ENCODE measurements around the gene RASSF1. TPM values are rescaled to one million over a fixed set of nuclear protein-coding genes. Genes with fewer than 3 reads are reported as not detected.
A peak's percentile ranks its signal among the peaks of the same experiment; 100 is the strongest.

The RASSF1 gene
- total RNA-seq, 2 experiments from 2014 or later = 68.0 to 71.2 TPM

DNA sequence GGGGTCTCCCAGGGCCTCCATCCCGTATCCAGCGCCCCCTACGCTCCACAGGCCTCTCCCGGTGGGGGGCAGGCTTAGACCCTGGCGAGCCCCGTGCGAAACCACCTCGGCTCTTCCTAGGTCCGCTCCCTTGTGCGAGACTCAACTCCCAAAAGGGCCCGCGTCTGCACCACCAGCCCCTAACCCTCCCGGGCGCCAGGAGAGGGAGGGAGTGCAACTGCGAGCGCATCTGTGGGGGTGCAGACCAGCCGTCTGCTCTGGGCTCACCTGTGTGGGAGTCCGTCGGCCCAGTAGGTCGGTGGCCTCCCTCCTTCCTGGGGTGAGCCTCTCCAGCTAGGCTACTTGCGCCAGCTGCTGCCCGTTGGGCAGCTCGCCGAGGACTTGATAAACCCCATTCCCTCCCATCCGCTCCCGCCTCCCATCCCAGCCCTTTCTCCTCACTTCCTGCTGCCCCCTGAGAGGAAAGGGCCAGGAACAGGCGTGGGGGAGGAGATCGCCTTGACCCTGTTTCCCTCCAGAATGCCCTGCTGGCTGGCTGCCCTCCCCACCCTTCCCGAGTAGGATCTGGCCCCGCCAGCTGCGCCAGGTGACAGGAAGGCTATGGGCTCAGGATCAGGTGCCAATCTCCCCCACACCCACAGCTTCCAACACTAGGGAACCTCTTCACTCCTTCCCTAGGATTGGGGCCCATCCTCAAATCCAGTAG is 18.1 kb downstream of the RASSF1 start, which contains the start of gene HYAL2:
TSS of gene HYAL2 (minus strand) at position 360 of the 706 bp plus-strand sequence. CDS start 2,256 bp downstream, outside the sequence.
- H3K27ac Mint-ChIP-seq = peak within 1 kb of the TSS; percentile 82
- DNase-seq (peak in 1 of 14 experiments; percentile 50), ATAC-seq (ENCODE audit: poor library complexity) (no peak)
- H3K36me3 Mint-ChIP-seq (ENCODE audit: low read depth) = peaks cover 14% of the 10 kb centered on the region
- peaks cover 10% of the 10 kb centered on the region for H3K36me3 ChIP-seq (ENCODE audit: insufficient read depth, low read length)
- CTCF ChIA-PET = interaction anchor here (0.6 to 1.7 kb wide), 2 partner anchors 24 to 76 kb away, joined by 3 to 5 read pairs; no protein-coding TSS in a partner anchor
- no peak for TF ChIP-seq CTCF (IDR thresholded peaks at IDR 0.05)
- peak within 1 kb of the TSS; percentile 75 to 96 for H3K27ac ChIP-seq (ENCODE audit: low read depth in 1 of 2, low read length in 2 of 2)
- H3K4me1 ChIP-seq (ENCODE audit: insufficient read depth, low read length) = peaks cover 76% of the 10 kb centered on the region
- POLR2A ChIA-PET = interaction anchor here (2.2 to 3.6 kb wide), 2 partner anchors 14 to 28 kb away, joined by 15 to 25 read pairs; partner anchors contain the start of genes CYB561D2 and NPRL2
- intact Hi-C loops (cut with DNase I, micrococcal nuclease) = loop anchor here in 1 of 2 experiments (5.0 kb wide), 1 partner anchor 130 kb away; the partner anchor contains the start of gene GNAT1
- no peaks in the 10 kb centered on the region for H3K9me3 ChIP-seq (ENCODE audit: control insufficient read depth in 1 of 2, insufficient read depth in 1 of 2, low read length in 2 of 2)
- H3K9me3 Mint-ChIP-seq = no peaks in the 10 kb centered on the region
- H3K27me3 ChIP-seq (ENCODE audit: control insufficient read depth in 1 of 2, insufficient read depth in 2 of 2, low read length in 2 of 2) = no peaks in the 10 kb centered on the region
- H3K4me1 Mint-ChIP-seq (ENCODE audit: low read depth) = peaks cover 45% of the 10 kb centered on the region
- H3K27me3 Mint-ChIP-seq = no peaks in the 10 kb centered on the region
- peak within 1 kb of the TSS; percentile 68 for H3K4me3 ChIP-seq (ENCODE audit: low read length)
- H3K4me3 Mint-ChIP-seq = peak within 1 kb of the TSS; percentile 90

DNA sequence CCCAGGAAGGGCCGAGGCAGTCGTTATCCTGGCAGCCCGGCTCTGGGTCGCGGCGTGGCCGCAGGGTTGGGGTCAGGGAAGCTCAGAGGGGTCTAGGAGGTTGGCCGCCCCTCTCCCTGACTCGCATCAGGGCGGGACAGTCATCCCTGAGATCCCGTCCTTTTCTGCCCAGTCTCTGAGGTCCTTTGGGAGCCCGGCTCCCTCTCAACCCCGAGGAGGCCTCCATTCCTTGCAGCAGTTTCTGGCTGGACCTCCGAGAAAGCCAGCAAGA is 18.6 kb downstream of the RASSF1 start:
- Histone ChIP-seq H3K36me3 (ENCODE audit: insufficient read depth, low read length) (peaks cover 10% of the 10 kb centered on the region), H3K27ac (ENCODE audit: low read depth in 1 of 2, low read length in 2 of 2) (peak overlapping the region; percentile 30 to 75), H3K27me3 (ENCODE audit: control insufficient read depth in 1 of 2, insufficient read depth in 2 of 2, low read length in 2 of 2) (no peaks in the 10 kb centered on the region), H3K4me1 (ENCODE audit: insufficient read depth, low read length) (peaks cover 76% of the 10 kb centered on the region), H3K4me3 (ENCODE audit: low read length) (peak overlapping the region; percentile 68), H3K9me3 (ENCODE audit: control insufficient read depth in 1 of 2, insufficient read depth in 1 of 2, low read length in 2 of 2) (no peaks in the 10 kb centered on the region)
- CTCF ChIA-PET = interaction anchor here (0.9 to 1.3 kb wide), 3 partner anchors 15 to 30 kb away, joined by 3 to 13 read pairs (median 5); partner anchors contain the start of genes CYB561D2, IFRD2 and NPRL2
- ATAC-seq (ENCODE audit: poor library complexity) (no peak), DNase-seq (no peak)
- H3K9me3 Mint-ChIP-seq = no peaks in the 10 kb centered on the region
- H3K4me1 Mint-ChIP-seq (ENCODE audit: low read depth) = peaks cover 41% of the 10 kb centered on the region
- POLR2A ChIA-PET = interaction anchor here (1.0 to 3.6 kb wide), 4 partner anchors 15 to 30 kb away, joined by 5 to 25 read pairs (median 20); partner anchors contain the start of genes CYB561D2, HYAL3, IFRD2 and NAA80
- peaks cover 14% of the 10 kb centered on the region for H3K36me3 Mint-ChIP-seq (ENCODE audit: low read depth)
- H3K4me3 Mint-ChIP-seq = peak overlapping the region; percentile 90
- H3K27ac Mint-ChIP-seq = peak overlapping the region; percentile 12
- no peaks in the 10 kb centered on the region for H3K27me3 Mint-ChIP-seq
- intact Hi-C loops (cut with DNase I, micrococcal nuclease) = loop anchor here in 1 of 2 experiments (5.0 kb wide), 1 partner anchor 130 kb away; the partner anchor contains the start of gene GNAT1
- no peak for TF ChIP-seq CTCF (IDR thresholded peaks at IDR 0.05)

DNA sequence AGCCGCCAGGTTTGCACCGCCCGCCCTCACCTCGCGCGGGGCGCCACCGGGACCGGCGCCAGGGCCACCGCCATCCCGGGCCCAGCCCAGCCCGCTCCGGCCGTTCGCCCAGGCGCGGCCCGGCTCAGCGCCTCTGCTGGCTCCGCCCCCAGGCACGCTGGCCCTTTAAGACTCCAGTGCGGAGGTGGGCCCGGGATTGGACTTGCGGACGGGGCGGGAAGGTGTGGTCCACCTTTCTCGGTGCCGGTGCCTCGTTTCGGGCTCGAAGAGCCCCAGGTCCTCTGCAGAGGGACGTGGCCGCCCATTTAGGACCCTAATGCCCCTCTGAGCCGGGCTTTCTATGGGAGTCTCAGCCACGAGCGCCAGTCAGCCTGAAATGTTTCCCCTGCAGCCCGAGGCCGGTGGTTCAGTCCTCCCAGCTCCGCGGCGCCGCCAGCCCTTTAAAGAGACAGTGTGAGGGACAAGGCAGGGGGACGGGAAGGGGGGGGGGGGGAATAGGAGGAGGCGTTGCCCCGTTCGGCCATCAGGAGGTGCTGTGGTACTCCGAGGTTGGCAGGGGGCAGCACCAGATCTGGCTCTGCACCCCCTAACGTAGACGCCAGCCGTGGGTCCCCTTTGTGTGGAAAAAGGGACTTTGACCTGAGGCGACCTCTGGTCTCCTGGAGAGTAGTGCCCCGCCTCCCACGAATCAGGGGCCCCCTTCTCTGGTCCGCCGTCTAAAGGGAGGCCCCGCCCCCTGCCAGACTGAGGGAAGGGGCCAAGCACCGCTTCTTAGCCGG is 19.1 kb downstream of the RASSF1 start:
- H3K27me3 ChIP-seq (ENCODE audit: control insufficient read depth in 1 of 2, insufficient read depth in 2 of 2, low read length in 2 of 2) = no peaks in the 10 kb centered on the region
- H3K4me3 Mint-ChIP-seq = peak overlapping the region; percentile 90
- peak overlapping the region; percentile 82 for H3K27ac Mint-ChIP-seq
- peaks cover 14% of the 10 kb centered on the region for H3K36me3 Mint-ChIP-seq (ENCODE audit: low read depth)
- peak; percentile 45 for TF ChIP-seq CTCF (IDR thresholded peaks at IDR 0.05)
- H3K27me3 Mint-ChIP-seq = no peaks in the 10 kb centered on the region
- CTCF ChIA-PET = interaction anchor here (0.6 to 1.3 kb wide), 5 partner anchors 13 to 29 kb away, joined by 3 to 13 read pairs (median 4); partner anchors contain the start of genes CYB561D2, IFRD2 and NPRL2
- POLR2A ChIA-PET = interaction anchor here (1.0 to 3.6 kb wide), 5 partner anchors 15 to 29 kb away, joined by 4 to 25 read pairs (median 15); partner anchors contain the start of genes CYB561D2, HYAL3, IFRD2 and NAA80
- H3K9me3 Mint-ChIP-seq = no peaks in the 10 kb centered on the region
- no peaks in the 10 kb centered on the region for H3K9me3 ChIP-seq (ENCODE audit: control insufficient read depth in 1 of 2, insufficient read depth in 1 of 2, low read length in 2 of 2)
- H3K4me1 Mint-ChIP-seq (ENCODE audit: low read depth) = peaks cover 42% of the 10 kb centered on the region
- intact Hi-C loops (cut with DNase I, micrococcal nuclease) = loop anchor here (1.0 to 5.0 kb wide), 4 partner anchors 15 to 129 kb away; partner anchors contain the start of genes HYAL3 (in 2 of the 2), NAA80 (in 2 of the 2) and GNAT1 (in 1 of the 2)
- peaks cover 10% of the 10 kb centered on the region for H3K36me3 ChIP-seq (ENCODE audit: insufficient read depth, low read length)
- H3K4me3 ChIP-seq (ENCODE audit: low read length) = peak overlapping the region; percentile 68
- ATAC-seq (ENCODE audit: poor library complexity) (peak; percentile 66), DNase-seq (peak; percentile 68 to 89 (median 76))
- H3K4me1 ChIP-seq (ENCODE audit: insufficient read depth, low read length) = peaks cover 76% of the 10 kb centered on the region
- H3K27ac ChIP-seq (ENCODE audit: low read depth in 1 of 2, low read length in 2 of 2) = peak overlapping the region; percentile 75 to 96

All from CD4-positive, alpha-beta T cell (primary cell).